Measurements from ENCODE around the gene PTPRE.

- TF ChIP-seq CTCF (conservative IDR thresholded peaks at IDR 0.05): no peak
- no peak for TF ChIP-seq EZH2 (IDR thresholded peaks at IDR 0.05; ENCODE audit: low read depth)
Measured at GRCh38 chr10:127976286-127976685, 69.4 kb downstream of the PTPRE start.
